G401.6 (cell line): ENCODE data around the gene MEP1A.
"Not testable (repeated sequence)": the region's sequence is repeated elsewhere in the genome, so short reads cannot be mapped to it uniquely, and the experiment has no call there.

ENCODE experiments used
- FAIRE-seq: peaks from 2 replicates; lab custom pipeline; 2012; peaks lifted over from hg19 to GRCh38; lab: Jason Lieb, UNC

The MEP1A gene, protein sequence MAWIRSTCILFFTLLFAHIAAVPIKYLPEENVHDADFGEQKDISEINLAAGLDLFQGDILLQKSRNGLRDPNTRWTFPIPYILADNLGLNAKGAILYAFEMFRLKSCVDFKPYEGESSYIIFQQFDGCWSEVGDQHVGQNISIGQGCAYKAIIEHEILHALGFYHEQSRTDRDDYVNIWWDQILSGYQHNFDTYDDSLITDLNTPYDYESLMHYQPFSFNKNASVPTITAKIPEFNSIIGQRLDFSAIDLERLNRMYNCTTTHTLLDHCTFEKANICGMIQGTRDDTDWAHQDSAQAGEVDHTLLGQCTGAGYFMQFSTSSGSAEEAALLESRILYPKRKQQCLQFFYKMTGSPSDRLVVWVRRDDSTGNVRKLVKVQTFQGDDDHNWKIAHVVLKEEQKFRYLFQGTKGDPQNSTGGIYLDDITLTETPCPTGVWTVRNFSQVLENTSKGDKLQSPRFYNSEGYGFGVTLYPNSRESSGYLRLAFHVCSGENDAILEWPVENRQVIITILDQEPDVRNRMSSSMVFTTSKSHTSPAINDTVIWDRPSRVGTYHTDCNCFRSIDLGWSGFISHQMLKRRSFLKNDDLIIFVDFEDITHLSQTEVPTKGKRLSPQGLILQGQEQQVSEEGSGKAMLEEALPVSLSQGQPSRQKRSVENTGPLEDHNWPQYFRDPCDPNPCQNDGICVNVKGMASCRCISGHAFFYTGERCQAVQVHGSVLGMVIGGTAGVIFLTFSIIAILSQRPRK

DNA sequence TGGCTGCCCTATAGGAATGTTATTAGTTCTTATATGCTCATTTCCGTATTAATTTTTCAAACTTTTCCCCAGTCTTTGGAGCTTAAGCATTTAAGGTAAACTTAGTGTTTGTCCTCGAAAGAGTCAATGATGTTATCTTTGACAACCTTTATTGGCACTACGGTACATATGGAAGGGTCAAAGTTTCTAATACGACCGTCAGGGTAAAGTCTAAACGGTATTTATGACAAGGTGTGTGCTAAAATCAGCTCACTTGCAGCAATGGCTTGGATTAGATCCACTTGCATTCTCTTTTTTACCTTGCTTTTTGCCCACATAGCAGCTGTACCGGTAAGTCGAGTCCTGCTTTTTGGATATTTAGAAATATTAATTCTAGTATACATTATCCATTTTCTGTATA, at the start of gene MEP1A:
Gene MEP1A, plus strand, starts transcription at position 252 of the 400 bp plus-strand sequence. Its CDS starts 10 bp downstream, at position 262.
- no peak for FAIRE-seq

DNA sequence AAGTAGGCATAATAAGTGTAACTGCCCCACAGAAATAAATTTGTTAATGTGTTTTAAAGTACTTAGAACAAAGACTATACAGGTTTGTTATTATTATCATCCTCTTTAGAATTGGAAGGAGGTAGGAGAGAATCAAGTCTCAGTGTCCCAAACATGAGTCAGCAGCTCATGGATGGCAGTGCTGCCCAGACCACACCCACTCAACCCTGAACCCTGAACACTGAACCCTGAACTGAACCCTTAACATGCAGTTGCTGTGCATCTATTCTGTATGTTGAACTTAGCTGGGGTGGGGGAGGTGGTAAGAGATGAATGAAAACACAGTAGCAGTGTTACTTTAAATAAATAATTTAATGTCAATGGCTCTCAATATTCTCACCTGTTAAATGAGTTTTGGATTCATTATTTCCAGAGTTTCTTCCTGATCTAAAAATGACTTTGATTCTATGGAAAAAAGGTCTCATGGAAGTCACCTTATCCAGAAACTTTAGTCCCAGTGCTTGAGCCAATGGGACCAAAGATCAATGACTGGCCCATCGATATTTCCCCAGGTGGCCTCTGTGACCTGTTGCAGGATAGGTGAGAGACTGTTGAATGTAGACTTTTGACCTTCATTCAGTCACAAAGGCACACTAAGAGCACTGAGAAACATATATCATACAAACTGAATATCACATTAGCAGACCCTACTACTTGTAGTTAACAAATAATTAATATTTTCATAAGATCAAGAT, 49.6 kb upstream of the MEP1A start:
- no peak for FAIRE-seq

DNA sequence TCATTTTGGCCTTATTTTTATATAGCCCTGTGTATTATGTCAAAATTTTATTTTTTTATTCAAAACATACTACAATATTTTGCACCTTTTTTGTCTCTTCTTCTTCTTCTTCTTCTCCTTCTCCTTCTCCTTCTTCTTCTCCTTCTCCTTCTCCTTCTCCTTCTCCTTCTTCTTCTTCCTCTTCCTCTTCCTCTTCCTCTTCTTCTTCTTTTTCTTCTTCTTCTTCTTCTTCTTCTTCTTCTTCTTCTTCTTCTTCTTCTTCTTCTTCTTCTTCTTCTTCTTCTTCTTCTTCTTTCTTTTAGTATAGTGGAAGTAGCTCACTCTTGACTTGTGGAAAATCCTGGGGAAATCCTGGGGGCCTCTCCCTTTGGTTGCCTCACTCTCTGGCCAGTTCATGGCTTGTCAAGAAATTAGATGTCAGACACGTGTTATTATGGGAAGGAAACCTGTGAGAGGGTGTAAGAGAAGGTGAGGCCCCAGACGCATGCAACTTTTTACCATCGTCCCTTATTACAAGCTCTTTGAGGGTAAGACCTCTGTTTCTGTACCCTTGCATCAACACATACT, 48.9 kb upstream of the MEP1A start:
- FAIRE-seq, result not testable (repeated sequence)

DNA sequence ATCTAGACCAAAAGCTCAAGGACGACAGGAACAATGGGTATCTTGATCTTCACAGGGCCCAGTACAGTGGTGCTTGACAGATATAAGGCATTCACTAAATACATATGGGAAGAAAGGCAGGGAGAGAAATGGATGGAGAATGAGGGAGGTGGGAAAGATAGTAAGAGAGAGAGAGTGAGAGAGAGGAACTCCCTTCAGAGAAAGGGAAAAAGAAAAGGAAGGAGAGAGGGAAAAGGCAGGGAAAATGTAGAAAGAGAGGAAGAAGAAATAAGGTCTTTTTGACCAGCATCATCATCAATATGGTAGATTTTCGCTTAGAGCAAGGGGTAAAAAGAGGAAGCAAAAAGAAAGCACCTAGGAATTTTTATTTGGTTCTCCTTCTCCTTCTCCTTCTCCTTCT, 47.2 kb upstream of the MEP1A start:
- no peak for FAIRE-seq

DNA sequence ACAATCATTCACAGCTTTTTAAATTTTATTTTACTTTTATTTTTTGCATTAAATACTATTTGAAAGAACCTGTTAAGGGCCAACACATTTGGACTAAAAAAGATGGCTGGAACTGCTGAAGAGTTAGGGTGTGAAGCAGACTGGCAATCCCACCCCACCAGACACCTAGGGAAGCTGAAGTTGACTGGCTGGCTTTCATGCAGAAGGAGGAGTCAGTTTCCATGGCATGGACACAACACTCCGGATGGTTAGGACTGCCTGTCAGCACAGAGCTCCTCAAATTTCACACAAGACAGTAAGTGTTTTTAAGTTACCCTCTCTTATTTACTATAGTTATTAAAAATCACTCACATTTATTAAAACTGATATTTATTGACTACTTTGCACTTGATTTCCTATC, 46.5 kb upstream of the MEP1A start, which contains the start of gene ANKRD66:
Gene ANKRD66, plus strand, starts transcription at position 238 of the 400 bp plus-strand sequence. CDS start 5,016 bp downstream, outside the sequence.
- FAIRE-seq, result no peak

DNA sequence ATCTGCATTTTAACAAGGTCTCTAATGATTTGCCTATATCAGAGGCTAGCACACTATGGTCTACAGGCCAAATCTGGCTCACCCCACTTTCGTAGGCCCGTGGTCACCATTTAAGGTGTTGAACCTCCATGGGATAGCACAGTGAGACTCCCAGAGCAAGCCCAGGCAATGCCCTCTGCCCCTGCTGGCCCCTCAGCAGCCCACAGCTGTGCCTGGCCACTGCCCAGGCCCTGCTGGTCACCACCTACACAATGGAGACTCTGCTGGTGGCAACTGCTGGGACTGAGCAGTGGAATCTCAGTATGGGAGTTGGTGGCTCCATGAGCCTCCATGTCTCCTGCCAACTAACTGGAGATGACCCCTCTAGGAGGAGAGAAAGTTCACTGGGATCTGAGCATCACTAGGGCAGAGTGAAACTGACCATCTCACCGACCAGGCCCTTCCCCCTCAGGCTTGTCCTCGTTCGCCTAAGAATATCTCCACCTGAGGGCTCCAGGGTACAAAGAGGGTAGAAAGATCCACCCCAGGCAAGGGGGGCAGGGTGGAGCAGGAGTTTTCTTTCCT, 44.2 kb upstream of the MEP1A start:
- no peak for FAIRE-seq

DNA sequence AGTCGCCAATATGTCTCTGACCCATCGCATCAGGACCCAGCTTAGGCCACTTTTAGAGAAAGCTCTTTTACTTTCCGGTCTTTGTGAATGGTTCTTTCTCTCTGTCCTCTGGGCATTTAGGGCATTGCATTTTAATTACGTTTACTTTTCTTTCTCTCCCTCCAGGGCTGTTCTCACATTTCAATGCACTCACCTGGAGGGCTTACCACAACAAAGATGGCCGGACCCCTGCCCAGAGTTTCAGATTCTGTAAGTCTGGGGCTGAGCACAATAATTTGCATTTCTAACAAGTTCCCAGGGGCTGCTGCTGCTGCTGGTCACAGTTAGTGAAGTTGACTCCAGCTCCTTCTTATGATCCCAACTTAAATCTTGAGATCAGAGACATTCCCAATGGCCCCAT, 43.5 kb upstream of the MEP1A start:
- FAIRE-seq, result no peak

DNA sequence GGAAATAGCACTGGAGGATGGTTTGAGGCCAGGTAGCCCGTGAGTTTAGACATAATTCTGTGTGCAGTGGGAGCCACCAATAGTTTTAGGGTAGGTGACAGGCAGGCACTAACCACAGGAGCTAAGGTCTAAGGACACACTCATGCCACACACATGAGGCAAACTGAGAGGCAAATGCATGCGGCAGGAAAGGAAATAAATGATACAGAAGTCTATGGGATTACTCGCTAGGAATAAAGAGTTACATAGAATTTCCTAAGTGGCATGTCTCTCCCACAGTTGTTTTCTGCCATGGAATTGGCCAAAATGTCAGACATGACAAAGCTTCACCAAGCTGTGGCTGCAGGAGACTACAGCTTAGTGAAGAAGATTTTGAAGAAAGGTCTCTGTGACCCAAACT, 41.5 kb upstream of the MEP1A start:
- FAIRE-seq, result no peak

DNA sequence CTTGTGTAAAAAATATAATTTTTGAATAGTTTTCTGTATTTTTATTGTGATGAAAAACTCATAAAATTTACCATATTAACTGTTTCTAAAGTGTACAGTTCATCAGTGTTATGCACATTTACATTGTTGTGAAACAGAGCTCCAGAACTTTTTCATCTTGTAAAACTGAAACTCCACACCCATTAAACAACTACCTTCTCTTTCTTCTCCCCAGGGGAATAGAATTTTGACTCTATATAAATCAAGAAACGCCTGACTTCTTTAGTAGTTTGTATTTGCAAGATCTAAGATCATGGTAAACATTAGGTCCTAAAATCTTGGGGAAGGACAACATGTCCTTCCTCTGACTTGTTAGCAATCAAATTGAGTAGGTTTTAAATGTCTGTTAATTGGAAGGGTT, 37.3 kb upstream of the MEP1A start:
- no peak for FAIRE-seq

DNA sequence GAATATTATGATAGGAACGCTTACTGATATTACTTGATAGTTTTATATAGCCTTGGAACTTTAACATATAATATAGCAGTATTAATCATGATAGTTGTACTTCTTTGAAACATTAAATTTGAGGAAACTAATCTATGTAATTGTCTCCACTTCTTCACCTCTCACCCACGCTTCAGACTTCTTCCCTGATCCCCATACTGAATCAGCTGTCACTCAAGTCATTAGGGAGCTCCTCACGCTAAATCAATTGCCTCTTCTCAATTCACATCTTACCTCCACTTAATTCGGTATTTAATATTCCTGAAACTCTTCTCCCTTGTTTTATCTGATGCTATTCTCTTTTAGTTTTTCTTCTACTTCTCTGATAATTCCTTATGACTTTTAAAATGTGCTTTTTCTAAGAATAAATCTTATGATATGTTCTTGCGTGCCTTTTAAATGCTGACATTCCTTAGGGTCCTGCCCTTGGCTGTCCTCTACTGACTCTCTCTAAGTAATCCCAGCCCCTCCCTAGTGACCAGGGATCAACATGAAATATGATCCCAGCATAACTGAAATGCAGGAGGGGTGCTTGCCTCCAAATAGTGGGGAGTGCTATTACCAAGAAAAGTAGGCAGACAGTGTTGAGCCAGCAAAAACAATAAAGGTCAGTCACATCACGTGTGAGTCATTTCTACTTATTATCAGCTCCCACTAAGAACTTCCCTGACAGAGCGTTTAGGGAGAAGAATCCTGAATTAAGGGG, 36.5 kb upstream of the MEP1A start:
- no peak for FAIRE-seq

DNA sequence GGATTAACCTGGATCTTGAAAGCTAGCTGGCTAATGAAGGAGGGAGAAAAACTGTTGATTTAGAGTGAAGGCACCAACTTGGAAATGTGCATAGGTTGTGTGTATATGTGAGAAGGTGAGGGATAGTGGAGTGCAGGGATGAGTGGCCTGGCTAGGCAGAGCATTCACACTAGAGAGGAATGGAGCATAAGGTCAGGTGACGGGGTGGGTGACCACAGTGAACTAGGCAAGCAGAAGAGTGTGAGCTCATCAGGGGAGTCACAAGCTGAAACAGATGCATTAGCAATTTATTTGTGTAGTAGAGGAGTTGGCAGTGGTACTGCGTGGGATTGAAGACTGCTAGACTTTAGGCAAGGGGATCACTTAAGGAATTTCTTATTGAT, 36.0 kb upstream of the MEP1A start:
- no peak for FAIRE-seq

DNA sequence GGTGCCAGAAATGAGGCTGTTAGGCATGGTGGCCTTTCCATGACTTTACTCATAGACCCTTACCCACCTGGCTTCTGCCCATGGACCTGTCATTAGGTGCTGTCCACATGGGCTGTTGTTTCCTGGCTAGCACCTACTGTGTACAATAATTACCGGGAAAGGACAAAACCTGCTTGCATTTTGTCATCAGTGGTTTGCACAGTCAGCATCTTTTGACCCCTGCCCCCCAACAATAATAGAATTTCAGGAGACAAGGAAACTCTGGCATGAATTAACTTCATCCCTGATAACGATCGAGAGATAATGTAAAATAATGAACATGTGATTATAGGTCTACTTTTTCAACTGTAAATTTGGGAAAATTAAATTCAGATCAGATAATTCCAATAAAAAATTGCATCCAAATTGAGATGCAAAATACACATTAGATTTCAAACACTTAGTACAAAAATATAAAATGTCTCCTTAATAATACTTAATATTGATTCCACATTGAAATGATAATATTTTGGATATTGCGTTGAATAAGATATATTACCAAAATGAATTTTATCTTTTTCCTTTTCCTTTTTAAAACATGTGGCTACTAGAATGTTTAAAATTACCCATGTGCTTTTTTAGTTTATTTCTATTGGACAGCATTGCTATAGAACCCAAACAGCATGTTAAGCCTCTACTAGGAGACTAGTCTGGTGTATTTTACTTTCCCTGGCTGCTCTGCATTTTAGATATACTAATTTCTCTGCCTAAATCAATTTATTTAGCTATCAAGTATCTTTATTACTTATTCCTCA, 34.0 kb upstream of the MEP1A start:
- FAIRE-seq, result no peak

DNA sequence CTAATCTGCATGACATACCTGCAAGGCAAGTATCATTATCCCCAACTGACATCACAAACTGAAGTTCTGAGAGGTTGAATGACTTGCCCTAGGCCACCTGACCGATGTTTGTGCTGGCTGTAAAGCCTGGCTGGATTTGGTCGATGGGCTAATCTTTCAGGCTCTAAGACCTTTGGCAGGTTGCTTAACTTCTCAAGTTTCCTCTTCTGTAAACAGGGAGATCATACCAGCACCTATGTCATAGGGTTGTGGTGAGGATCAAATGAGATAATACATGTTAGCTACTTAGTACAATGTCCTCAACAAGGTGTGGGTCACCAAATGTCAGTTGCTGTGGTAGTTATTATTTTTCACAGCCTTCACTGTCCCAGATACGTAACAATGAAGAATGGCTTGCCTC, 32.3 kb upstream of the MEP1A start:
- no peak for FAIRE-seq

DNA sequence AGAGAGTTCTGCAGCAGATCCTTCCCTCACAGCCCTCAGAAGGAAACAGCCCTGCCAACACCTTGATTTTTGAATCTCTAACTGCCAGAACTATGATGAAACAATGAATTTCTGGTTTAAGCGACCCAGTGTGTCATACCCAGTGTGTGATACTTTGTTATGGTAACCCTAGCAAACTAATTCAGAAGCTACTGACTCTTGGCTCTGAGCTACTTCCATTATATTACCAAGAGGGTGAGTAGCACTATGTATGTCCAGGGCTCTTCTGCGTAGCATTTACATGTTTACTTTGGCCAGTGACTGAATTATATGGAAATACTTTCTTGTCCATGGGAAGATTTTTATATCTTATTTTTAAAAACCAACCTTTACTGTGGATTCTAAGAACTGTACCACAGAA, 29.7 kb upstream of the MEP1A start:
- FAIRE-seq, result no peak

DNA sequence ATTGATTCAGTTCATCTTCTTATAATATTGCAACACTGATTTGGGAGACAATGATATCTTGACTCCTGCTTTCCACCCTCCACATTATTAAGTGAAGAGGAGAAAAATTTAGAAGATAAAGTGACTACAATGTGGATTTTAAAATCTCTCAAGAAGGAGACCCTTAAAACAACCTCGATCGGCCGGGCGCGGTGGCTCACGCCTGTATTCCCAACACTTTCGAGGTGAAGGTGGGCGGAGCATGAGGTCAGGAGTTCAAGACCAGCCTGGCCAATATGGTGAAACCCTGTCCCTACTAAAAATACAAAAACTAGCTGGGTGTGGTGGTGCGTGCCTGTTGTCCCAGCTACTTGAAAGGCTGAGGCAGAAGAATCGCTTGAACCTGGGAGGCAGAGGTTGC, 28.9 kb upstream of the MEP1A start:
- FAIRE-seq, result not testable (repeated sequence)

DNA sequence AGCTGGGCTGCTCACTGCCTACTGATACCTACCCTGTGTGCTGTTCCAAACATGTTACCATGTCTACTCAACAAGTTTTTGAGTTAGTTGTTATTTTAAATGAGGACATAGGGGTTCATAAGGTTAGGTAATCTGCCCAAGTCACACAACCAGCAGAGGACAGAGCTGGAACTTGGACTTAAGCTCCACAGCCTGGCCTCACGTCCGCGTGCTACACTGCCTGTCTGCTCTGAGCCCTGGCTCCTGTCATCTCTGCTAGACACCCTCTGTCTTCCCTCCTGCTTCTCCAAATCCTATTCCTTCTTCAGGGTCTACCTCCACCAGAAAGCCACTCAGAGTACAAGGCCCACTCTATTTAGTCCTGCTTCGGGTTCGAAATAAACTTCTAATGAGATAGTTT, 28.2 kb upstream of the MEP1A start:
- FAIRE-seq, result no peak

DNA sequence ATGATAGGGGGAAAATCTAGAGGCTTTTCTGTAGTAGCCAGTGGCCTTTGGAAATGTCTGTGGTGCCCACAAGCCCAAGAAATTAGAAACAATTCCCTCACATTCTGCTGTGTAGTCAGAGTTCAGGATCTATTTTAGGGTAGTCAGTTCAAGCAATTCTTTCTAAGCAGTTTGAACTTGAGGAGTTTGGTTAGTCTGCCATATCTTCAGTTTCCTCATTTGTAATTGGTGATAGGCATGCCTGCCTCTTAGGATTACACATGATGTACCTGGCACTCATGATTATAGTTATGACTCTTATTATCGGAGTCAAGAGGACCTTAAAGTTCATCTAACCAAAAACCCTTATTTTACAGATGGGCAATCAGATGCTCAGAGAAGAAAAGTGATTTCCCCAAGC, 21.2 kb upstream of the MEP1A start:
- no peak for FAIRE-seq

DNA sequence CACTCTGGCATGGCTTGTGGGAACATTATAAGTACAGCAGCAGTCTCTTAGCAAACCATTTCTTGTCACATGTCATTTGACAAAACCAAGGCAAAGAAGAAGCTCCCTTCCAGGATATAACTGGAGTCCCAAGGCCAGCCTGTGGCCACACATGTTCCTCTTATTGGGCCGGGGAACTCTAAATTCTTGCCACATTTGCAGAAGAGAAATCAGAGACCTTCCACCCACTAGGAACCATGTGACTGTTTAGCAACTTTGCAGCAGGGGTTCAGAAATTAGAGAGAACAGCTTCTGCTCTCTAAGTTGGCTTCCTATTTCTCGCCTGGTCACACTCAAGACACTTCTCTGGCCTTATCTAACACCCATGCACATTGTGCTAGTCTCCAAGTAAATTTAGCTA, 20.4 kb upstream of the MEP1A start:
- no peak for FAIRE-seq

DNA sequence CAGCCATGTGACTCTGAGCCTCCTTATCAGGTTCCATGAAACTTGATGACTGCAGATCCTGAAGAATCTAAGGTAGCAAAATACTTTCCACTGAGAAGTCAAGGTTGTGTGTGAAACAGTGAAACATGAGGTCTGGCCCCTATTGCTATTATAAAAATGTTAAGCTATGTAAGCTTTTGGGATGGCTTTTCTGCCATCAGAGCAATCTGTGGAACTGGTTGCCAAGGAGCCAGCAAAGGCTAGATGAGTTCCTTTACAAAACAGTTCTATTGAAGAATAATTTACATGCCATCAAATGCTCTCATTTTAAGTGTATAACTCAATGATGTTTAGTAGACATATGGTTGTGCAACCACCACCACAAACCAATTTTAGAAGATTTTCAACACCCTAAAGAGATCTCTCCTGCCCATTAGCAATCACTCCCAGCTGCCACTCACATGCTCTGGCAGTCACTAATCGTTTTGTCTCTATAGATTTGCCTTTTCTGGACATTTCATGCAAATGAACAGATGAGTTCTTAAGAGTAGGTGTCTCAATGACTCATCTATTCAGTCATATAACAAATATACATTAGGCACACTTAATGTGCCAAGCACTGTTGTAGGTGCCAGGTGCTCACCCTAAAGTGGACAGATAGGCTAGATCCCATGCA, 19.9 kb upstream of the MEP1A start:
- no peak for FAIRE-seq

DNA sequence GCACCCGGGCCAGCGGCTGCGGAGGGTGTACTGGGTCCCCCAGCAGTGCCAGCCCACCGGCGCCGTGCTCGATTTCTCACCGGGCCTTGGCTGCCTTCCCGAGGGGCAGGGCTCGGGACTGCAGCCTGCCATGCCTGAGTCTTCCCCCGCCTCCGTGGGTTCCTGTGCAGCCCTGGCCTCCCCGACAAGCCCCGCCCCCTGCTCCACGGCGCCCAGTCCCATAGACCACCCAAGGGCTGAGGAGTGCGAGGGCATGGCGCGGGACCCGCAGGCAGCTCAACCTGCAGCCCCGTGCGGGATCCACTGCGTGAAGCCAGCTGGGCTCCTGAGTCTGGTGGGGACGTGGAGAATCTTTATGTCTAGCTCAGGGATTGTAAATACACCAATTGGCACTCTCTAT, 18.5 kb upstream of the MEP1A start:
- not testable (repeated sequence) for FAIRE-seq
